ENCODE data around the gene CACNA2D3.

CACNA2D3 gene

DNA sequence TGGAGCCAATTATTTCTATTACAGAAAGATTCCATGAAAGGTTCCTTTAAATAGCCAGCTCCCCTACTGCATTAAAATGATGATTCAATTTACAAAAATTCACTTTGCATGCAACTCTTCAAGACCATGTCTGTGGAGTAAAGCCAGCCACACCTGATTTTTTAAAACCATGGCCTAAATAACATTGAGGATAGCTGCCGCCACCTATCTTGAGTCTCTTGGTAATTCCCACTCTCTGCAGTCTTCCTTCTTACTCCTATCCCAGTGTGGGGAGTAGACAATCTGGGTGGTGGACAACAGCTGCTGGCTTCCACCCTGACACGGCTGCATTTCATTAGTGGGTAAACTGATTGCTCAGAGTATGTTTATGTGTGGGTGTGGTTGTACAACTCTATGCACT is 794.8 kb downstream of the CACNA2D3 start:
- Histone ChIP-seq H3K36me3 (replicated peaks; ENCODE audit: insufficient read depth, low read length) (no peaks in the 10 kb centered on the region), H3K79me2 (ENCODE audit: low read length) (no peaks in the 10 kb centered on the region), H3K4me1 (ENCODE audit: low read length) (no peaks in the 10 kb centered on the region), H3K27me3 (replicated peaks; ENCODE audit: insufficient read depth, low read length) (no peaks in the 10 kb centered on the region), H4K20me1 (ENCODE audit: insufficient read depth, low read length) (no peaks in the 10 kb centered on the region), H3K27ac (ENCODE audit: low read length) (no peak overlapping the region), H3F3A (ENCODE audit: insufficient read depth, low read length) (no peaks in the 10 kb centered on the region), H2AFZ (ENCODE audit: low read length) (no peak overlapping the region), H3K9me2 (replicated peaks; ENCODE audit: insufficient read depth, low read length) (no peaks in the 10 kb centered on the region), H3K9ac (ENCODE audit: low read length) (no peak overlapping the region), H3K9me3 (replicated peaks; ENCODE audit: insufficient read depth, low read length) (no peaks in the 10 kb centered on the region), H3K4me2 (ENCODE audit: low read depth, low read length) (no peak overlapping the region), H3K4me3 (ENCODE audit: low read length) (no peak overlapping the region)
- TF ChIP-seq EZH2 (optimal IDR thresholded peaks at IDR 0.05; ENCODE audit: low read depth, low read length) (no peak), EZH2phosphoT487 (IDR thresholded peaks at IDR 0.05; ENCODE audit: low read length) (no peak)
- TF ChIP-seq, protein P1, sequence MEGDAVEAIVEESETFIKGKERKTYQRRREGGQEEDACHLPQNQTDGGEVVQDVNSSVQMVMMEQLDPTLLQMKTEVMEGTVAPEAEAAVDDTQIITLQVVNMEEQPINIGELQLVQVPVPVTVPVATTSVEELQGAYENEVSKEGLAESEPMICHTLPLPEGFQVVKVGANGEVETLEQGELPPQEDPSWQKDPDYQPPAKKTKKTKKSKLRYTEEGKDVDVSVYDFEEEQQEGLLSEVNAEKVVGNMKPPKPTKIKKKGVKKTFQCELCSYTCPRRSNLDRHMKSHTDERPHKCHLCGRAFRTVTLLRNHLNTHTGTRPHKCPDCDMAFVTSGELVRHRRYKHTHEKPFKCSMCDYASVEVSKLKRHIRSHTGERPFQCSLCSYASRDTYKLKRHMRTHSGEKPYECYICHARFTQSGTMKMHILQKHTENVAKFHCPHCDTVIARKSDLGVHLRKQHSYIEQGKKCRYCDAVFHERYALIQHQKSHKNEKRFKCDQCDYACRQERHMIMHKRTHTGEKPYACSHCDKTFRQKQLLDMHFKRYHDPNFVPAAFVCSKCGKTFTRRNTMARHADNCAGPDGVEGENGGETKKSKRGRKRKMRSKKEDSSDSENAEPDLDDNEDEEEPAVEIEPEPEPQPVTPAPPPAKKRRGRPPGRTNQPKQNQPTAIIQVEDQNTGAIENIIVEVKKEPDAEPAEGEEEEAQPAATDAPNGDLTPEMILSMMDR (IDR thresholded peaks at IDR 0.05; ENCODE audit: low read length) = no peak
- DNase-seq = no peak

DNA sequence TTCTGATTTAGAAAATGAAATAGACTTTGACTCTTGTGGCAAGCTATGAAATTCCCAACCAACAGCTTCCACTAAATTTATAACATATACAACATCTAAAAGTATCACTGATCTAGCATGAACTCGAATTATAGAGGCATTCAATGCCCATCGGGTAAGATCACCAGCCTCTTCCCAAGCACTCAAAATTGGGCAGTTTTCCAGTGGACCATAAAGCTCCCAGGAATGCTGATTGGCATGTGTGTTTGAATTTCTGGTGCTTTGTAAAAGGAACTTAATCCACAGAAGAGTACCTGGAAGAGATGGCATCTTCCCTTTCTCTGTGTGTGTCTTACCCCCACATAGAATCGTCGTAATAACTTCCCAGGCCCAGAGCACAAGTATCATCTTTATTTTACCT is 795.5 kb downstream of the CACNA2D3 start:
- Histone ChIP-seq H3K4me2 (ENCODE audit: low read depth, low read length) (no peak overlapping the region), H3K9ac (ENCODE audit: low read length) (no peak overlapping the region)
- no peak for DNase-seq

DNA sequence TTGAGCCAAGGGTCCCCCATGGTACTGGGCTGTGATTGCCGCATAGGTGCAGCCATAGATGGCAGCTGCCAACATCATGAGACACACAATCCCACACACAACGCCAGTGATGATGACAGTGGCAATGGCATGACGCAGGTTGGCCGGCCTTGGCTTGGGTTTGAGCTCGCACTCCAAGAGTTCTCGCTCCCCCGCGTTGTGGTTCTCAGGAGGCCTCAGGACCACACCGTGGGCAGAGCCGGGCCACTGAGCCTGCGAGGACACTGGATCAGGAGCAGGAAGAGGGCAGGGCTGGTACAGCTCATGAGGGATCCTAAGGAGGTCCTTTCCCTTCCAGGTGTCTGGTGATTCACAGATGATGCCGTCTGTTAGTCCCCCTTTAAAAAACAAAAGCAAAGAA is 796.2 kb downstream of the CACNA2D3 start:
- H3K9ac ChIP-seq (ENCODE audit: low read length) = no peak overlapping the region
- TF ChIP-seq, protein P1 (IDR thresholded peaks at IDR 0.05; ENCODE audit: low read length) = no peak
- no peak for TF ChIP-seq EZH2phosphoT487 (IDR thresholded peaks at IDR 0.05; ENCODE audit: low read length)
- TF ChIP-seq EZH2 (optimal IDR thresholded peaks at IDR 0.05; ENCODE audit: low read depth, low read length) = no peak

More for the DNA sequence above, 795.5 kb downstream of the CACNA2D3 start:
- Histone ChIP-seq H2AFZ (ENCODE audit: low read length) (no peak overlapping the region), H3K9me3 (replicated peaks; ENCODE audit: insufficient read depth, low read length) (no peaks in the 10 kb centered on the region), H3K27me3 (replicated peaks; ENCODE audit: insufficient read depth, low read length) (no peaks in the 10 kb centered on the region), H3K79me2 (ENCODE audit: low read length) (no peaks in the 10 kb centered on the region), H3K36me3 (replicated peaks; ENCODE audit: insufficient read depth, low read length) (no peaks in the 10 kb centered on the region), H4K20me1 (ENCODE audit: insufficient read depth, low read length) (no peaks in the 10 kb centered on the region), H3K9me2 (replicated peaks; ENCODE audit: insufficient read depth, low read length) (no peaks in the 10 kb centered on the region), H3K4me1 (ENCODE audit: low read length) (no peaks in the 10 kb centered on the region), H3F3A (ENCODE audit: insufficient read depth, low read length) (no peaks in the 10 kb centered on the region), H3K4me3 (ENCODE audit: low read length) (no peak overlapping the region), H3K27ac (ENCODE audit: low read length) (no peak overlapping the region)
- TF ChIP-seq, protein P1 (IDR thresholded peaks at IDR 0.05; ENCODE audit: low read length) = no peak
- TF ChIP-seq EZH2phosphoT487 (IDR thresholded peaks at IDR 0.05; ENCODE audit: low read length) = no peak
- TF ChIP-seq EZH2 (optimal IDR thresholded peaks at IDR 0.05; ENCODE audit: low read depth, low read length) = no peak

More for the DNA sequence above, 796.2 kb downstream of the CACNA2D3 start:
- no peaks in the 10 kb centered on the region for H3K79me2 ChIP-seq (ENCODE audit: low read length)
- H3K9me2 ChIP-seq (replicated peaks; ENCODE audit: insufficient read depth, low read length) = no peaks in the 10 kb centered on the region
- H4K20me1 ChIP-seq (ENCODE audit: insufficient read depth, low read length) = no peaks in the 10 kb centered on the region
- H3F3A ChIP-seq (ENCODE audit: insufficient read depth, low read length) = no peaks in the 10 kb centered on the region
- no peaks in the 10 kb centered on the region for H3K27me3 ChIP-seq (replicated peaks; ENCODE audit: insufficient read depth, low read length)
- no peaks in the 10 kb centered on the region for H3K4me1 ChIP-seq (ENCODE audit: low read length)
- no peak overlapping the region for H3K27ac ChIP-seq (ENCODE audit: low read length)
- no peak overlapping the region for H3K4me3 ChIP-seq (ENCODE audit: low read length)
- no peaks in the 10 kb centered on the region for H3K36me3 ChIP-seq (replicated peaks; ENCODE audit: insufficient read depth, low read length)
- no peaks in the 10 kb centered on the region for H3K9me3 ChIP-seq (replicated peaks; ENCODE audit: insufficient read depth, low read length)
- H3K4me2 ChIP-seq (ENCODE audit: low read depth, low read length) = no peak overlapping the region
- H2AFZ ChIP-seq (ENCODE audit: low read length) = no peak overlapping the region
- DNase-seq = no peak
